ENCODE measurements around the gene ATCAY.

DNA sequence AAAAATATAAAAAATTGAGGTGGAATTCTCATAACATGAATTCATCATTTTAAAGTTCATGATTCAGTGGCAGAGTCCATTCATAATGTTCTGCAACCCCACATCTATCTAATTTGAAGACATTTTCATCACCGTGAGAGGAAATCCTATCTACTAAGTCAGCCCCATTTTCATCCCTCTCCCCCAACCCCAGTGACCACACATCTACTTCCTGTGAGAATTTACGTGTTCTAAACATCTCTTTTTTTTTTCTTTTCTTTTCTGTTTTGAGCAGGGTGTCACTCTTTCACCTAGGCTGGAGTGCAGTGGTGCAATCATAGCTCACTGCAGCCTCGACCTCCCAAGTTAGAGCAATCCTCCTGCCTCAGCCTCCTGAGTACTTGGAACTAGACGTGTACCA, 17.5 kb downstream of the ATCAY start:
- TF ChIP-seq, protein P1, sequence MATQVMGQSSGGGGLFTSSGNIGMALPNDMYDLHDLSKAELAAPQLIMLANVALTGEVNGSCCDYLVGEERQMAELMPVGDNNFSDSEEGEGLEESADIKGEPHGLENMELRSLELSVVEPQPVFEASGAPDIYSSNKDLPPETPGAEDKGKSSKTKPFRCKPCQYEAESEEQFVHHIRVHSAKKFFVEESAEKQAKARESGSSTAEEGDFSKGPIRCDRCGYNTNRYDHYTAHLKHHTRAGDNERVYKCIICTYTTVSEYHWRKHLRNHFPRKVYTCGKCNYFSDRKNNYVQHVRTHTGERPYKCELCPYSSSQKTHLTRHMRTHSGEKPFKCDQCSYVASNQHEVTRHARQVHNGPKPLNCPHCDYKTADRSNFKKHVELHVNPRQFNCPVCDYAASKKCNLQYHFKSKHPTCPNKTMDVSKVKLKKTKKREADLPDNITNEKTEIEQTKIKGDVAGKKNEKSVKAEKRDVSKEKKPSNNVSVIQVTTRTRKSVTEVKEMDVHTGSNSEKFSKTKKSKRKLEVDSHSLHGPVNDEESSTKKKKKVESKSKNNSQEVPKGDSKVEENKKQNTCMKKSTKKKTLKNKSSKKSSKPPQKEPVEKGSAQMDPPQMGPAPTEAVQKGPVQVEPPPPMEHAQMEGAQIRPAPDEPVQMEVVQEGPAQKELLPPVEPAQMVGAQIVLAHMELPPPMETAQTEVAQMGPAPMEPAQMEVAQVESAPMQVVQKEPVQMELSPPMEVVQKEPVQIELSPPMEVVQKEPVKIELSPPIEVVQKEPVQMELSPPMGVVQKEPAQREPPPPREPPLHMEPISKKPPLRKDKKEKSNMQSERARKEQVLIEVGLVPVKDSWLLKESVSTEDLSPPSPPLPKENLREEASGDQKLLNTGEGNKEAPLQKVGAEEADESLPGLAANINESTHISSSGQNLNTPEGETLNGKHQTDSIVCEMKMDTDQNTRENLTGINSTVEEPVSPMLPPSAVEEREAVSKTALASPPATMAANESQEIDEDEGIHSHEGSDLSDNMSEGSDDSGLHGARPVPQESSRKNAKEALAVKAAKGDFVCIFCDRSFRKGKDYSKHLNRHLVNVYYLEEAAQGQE (IDR thresholded peaks at IDR 0.05; ENCODE audit: low read depth) = no peak
- TF ChIP-seq NFIC (IDR thresholded peaks at IDR 0.05) (no peak), CREB1 (IDR thresholded peaks at IDR 0.05; ENCODE audit: low read depth) (no peak), FOXM1 (IDR thresholded peaks at IDR 0.05; ENCODE audit: borderline replicate concordance, low read depth) (no peak), CEBPB (IDR thresholded peaks at IDR 0.05) (no peak), TAF1 (IDR thresholded peaks at IDR 0.05; ENCODE audit: low read depth) (no peak), RAD21 (IDR thresholded peaks at IDR 0.05; ENCODE audit: low read depth) (no peak), YY1 (IDR thresholded peaks at IDR 0.05; ENCODE audit: low read depth) (no peak), TEAD4 (IDR thresholded peaks at IDR 0.05) (no peak), TCF12 (IDR thresholded peaks at IDR 0.05; ENCODE audit: low read depth) (no peak), EGR1 (IDR thresholded peaks at IDR 0.05) (no peak), ZBTB7A (IDR thresholded peaks at IDR 0.05; ENCODE audit: low read depth) (no peak), EP300 (IDR thresholded peaks at IDR 0.05; ENCODE audit: borderline replicate concordance) (no peak)
- TF ChIP-seq, protein P2, sequence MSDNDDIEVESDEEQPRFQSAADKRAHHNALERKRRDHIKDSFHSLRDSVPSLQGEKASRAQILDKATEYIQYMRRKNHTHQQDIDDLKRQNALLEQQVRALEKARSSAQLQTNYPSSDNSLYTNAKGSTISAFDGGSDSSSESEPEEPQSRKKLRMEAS (IDR thresholded peaks at IDR 0.05) = no peak
